Measurements from ENCODE around the gene DDX6. TPM values are rescaled to one million over a fixed set of nuclear protein-coding genes. Genes with fewer than 3 reads are reported as not detected.
A peak's percentile ranks its signal among the peaks of the same experiment; 100 is the strongest.

The DDX6 gene
- total and polyA plus RNA-seq, 9 of the 15 experiments (the other 6 are each of a cell fraction or from before 2014, with no cell fraction given): 10.0 to 102 (median 58.2) TPM

- no peak for TF ChIP-seq TSC22D4 (tag; IDR thresholded peaks at IDR 0.05)
- TF ChIP-seq TOE1 (IDR thresholded peaks at IDR 0.05; ENCODE audit: borderline replicate concordance): peak; percentile 21; the same call in 1 of the 2 replicates
- TF ChIP-seq TOE1 (CRISPR knock-in tag; IDR thresholded peaks at IDR 0.05; ENCODE audit: borderline replicate concordance, low read depth): no peak
- TF ChIP-seq NFATC3 (IDR thresholded peaks at IDR 0.05): no peak
- no peak for TF ChIP-seq SMAD2 (IDR thresholded peaks at IDR 0.05; ENCODE audit: low read depth, low read length)
- no peak for TF ChIP-seq GTF2F1 (IDR thresholded peaks at IDR 0.05; ENCODE audit: low read depth, low read length)
- TF ChIP-seq MXI1 (IDR thresholded peaks at IDR 0.05; ENCODE audit: low read depth, low read length): no peak
- no peak for TF ChIP-seq ELF1 (tag; IDR thresholded peaks at IDR 0.05)
- no peak for TF ChIP-seq ZNF696 (CRISPR knock-in tag; conservative IDR thresholded peaks at IDR 0.05)
- TF ChIP-seq ZNF707 (CRISPR knock-in tag; conservative IDR thresholded peaks at IDR 0.05): no peak; the same call in 1 of the 2 replicates
- TF ChIP-seq TCFL5 (CRISPR knock-in tag; conservative IDR thresholded peaks at IDR 0.05): no peak
- peak; percentile 65; the same call in 1 of the 2 replicates for TF ChIP-seq SMAD4 (CRISPR knock-in tag; conservative IDR thresholded peaks at IDR 0.05)
- TF ChIP-seq PHB2 (IDR thresholded peaks at IDR 0.05; ENCODE audit: low read depth): no peak
- peak; percentile 51; the same call in 1 of the 2 replicates for TF ChIP-seq SMAD3 (CRISPR knock-in tag; conservative IDR thresholded peaks at IDR 0.05)
- no peak for TF ChIP-seq ZNF253 (CRISPR knock-in tag; conservative IDR thresholded peaks at IDR 0.05)
- no peak for TF ChIP-seq ZNF133 (CRISPR knock-in tag; IDR thresholded peaks at IDR 0.05)
- TF ChIP-seq ZNF57 (CRISPR knock-in tag; IDR thresholded peaks at IDR 0.05): 0 out of 2 replicates have a peak, but pooled peaks have one; percentile 8
- no peak for TF ChIP-seq SAFB (IDR thresholded peaks at IDR 0.05; ENCODE audit: borderline replicate concordance, low read depth, low read length)
- TF ChIP-seq POLR2H (tag; IDR thresholded peaks at IDR 0.05; ENCODE audit: low read depth): peak; percentile 96
- 0 out of 2 replicates have a peak, but pooled peaks have one; percentile 17 for TF ChIP-seq ARID4B (CRISPR knock-in tag; IDR thresholded peaks at IDR 0.05)
- TF ChIP-seq MITF (IDR thresholded peaks at IDR 0.05): no peak
These were observed at the start of gene DDX6 (continued) for GRCh38 chr11:118791111-118791960.

Measured in K562 (cell line).